K562 (cell line): ENCODE data around the gene PNCK. TPM values are rescaled to one million over a fixed set of nuclear protein-coding genes. Genes with fewer than 3 reads are reported as not detected.

ENCODE experiments used
- ATAC-seq: fragments of 200-7000 bp; cut with Tn5 transposase; 3 replicates; pipeline ENCODE4 v1.9.1; 2020; ENCODE audit warnings: moderate library complexity
- BruUV-seq: library from RNA; stranded (reverse); fragments of 400-500 nt; replicated peaks from 2 replicates; lab custom pipeline; 2021; lab: Mats Ljungman, UMichigan
- CTCF ChIA-PET: fragments of 300-600 bp; formaldehyde crosslinking; extraction: SDS; loops from one replicate; lab custom pipeline; 2021; ENCODE audit warnings: low intra/inter-chr PET ratio; lab: Yijun Ruan, JAX
- POLR2A ChIA-PET: fragments of 300-600, 350-650 bp; sonication (Branson Sonifier 250); formaldehyde crosslinking; extraction: SDS; loops from one replicate; lab custom pipeline; 2021; ENCODE audit warnings: antibody characterized with exemption, inconsistent platforms; lab: Yijun Ruan, JAX
- DNase-seq, 4 experiments: peaks; one replicate each; pipeline versions ENCODE4 v3.0.0 to v3.0.0-alpha.2; 2011 to 2018; ENCODE audit warnings: low spot score in 3 of 4, mixed read lengths in 3 of 4; ENCODE audit errors: extremely low read depth in 1 of 4
- FAIRE-seq: peaks from 2 replicates; lab custom pipeline; 2011; peaks lifted over from hg19 to GRCh38; lab: Jason Lieb, UNC
- H2AFZ ChIP-seq: 2 replicates; pipeline ENCODE4 v1.6.0; 2011; ENCODE audit warnings: low read depth, low read length, control low read depth, inconsistent platforms
- H3K27ac ChIP-seq: fragments of 200-600 bp; 3 replicates; pipeline ENCODE4 v1.8.0; 2011; ENCODE audit warnings: low read depth, mild to moderate bottlenecking, control low read depth, inconsistent platforms, low read length, moderate library complexity, mixed read lengths; ENCODE audit errors: extremely low read depth
- H3K27me3 ChIP-seq, 2 experiments: fragments of 300-600 bp in 1 of 2; 2 replicates in 1 of 2; 3 replicates in 1 of 2; pipeline versions ENCODE4 v1.6.0 to v1.8.0; 2011; ENCODE audit warnings: inconsistent platforms in 2 of 2, low read length in 2 of 2, mild to moderate bottlenecking in 1 of 2, mixed read lengths in 1 of 2, moderate library complexity in 1 of 2; ENCODE audit not compliant: control insufficient read depth in 2 of 2, insufficient read depth in 2 of 2
- H3K36me3 ChIP-seq: fragments of 300-600 bp; 3 replicates; pipeline ENCODE4 v1.8.0; 2011; ENCODE audit warnings: mild to moderate bottlenecking, low read length, inconsistent platforms; ENCODE audit not compliant: control insufficient read depth, insufficient read depth
- H3K4me1 ChIP-seq, 2 experiments: fragments of 200-600 bp in 1 of 2; replicated peaks in 1 of 2; 2 replicates in 1 of 2; 3 replicates in 1 of 2; pipeline versions ENCODE4 v1.5.1 to v1.8.0; 2011; ENCODE audit warnings: inconsistent platforms in 2 of 2, low read length in 2 of 2, mild to moderate bottlenecking in 1 of 2, mixed read lengths in 1 of 2, moderate library complexity in 1 of 2; ENCODE audit not compliant: control insufficient read depth in 2 of 2, insufficient read depth in 2 of 2
- H3K4me2 ChIP-seq: 2 replicates; pipeline ENCODE4 v1.6.1; 2011; ENCODE audit warnings: low read length, control low read depth, inconsistent platforms, mixed read lengths; ENCODE audit not compliant: insufficient read depth
- H3K4me3 ChIP-seq: fragments of 200-600 bp; sonication (generic), shearing (Covaris generic); 2 replicates; pipeline ENCODE4 v1.5.1; 2016; ENCODE audit warnings: control low read depth, inconsistent platforms
- H3K79me2 ChIP-seq: fragments of 200-600 bp; 3 replicates; pipeline ENCODE4 v1.8.0; 2011; ENCODE audit warnings: low read length, inconsistent platforms; ENCODE audit not compliant: control insufficient read depth, insufficient read depth
- H3K9ac ChIP-seq, 2 experiments: 2 replicates each; pipeline versions ENCODE4 v1.6.0 to v1.6.1; 2011; ENCODE audit warnings: low read depth in 2 of 2, low read length in 2 of 2, control low read depth in 1 of 2, inconsistent platforms in 1 of 2, mild to moderate bottlenecking in 1 of 2, mixed read lengths in 1 of 2; ENCODE audit not compliant: insufficient read depth in 1 of 2
- H3K9me1 ChIP-seq: one replicate; pipeline ENCODE4 v1.6.0; 2011; ENCODE audit warnings: inconsistent platforms, mild to moderate bottlenecking, low read length, moderate library complexity; ENCODE audit not compliant: control insufficient read depth, insufficient read depth
- H3K9me3 ChIP-seq: replicated peaks from 2 replicates; pipeline ENCODE4 v1.5.1; 2011; ENCODE audit warnings: low read depth, low read length, inconsistent platforms; ENCODE audit not compliant: control insufficient read depth, insufficient read depth
- H4K20me1 ChIP-seq: replicated peaks from 2 replicates; pipeline ENCODE4 v1.6.1; 2011; ENCODE audit warnings: low read length, inconsistent platforms, mixed read lengths; ENCODE audit not compliant: control insufficient read depth, insufficient read depth
- BRCA1 ChIP-seq, 2 experiments: fragments of 450-650 bp in 1 of 2; sonication (generic) in 1 of 2; formaldehyde crosslinking in 1 of 2; IDR thresholded peaks; 2 replicates each; pipeline versions ENCODE4 v1.5.0 to v1.6.1; 2017 to 2020; ENCODE audit warnings: mild to moderate bottlenecking in 1 of 2, missing genetic modification reagents in 1 of 2
- BRD4 ChIP-seq: fragments of 200-600 bp; sonication (generic); IDR thresholded peaks from 2 replicates; pipeline ENCODE4 v1.6.1; 2017; ENCODE audit warnings: inconsistent platforms
- MITF ChIP-seq: IDR thresholded peaks from 2 replicates; pipeline ENCODE4 v1.6.1; 2014; ENCODE audit warnings: antibody characterized with exemption
- MTA2 ChIP-seq: fragments of 450-650 bp; IDR thresholded peaks from 2 replicates; pipeline ENCODE4 v1.6.1; 2016; ENCODE audit warnings: low read depth
- MTA3 ChIP-seq: fragments of 450-650 bp; formaldehyde crosslinking; IDR thresholded peaks from 2 replicates; pipeline ENCODE4 v1.6.1; 2017; ENCODE audit warnings: mild to moderate bottlenecking, borderline replicate concordance
- NBN ChIP-seq: fragments of 450-650 bp; IDR thresholded peaks from 2 replicates; pipeline ENCODE4 v1.6.1; 2016; ENCODE audit warnings: low read depth, mild to moderate bottlenecking
- SMAD2 ChIP-seq: fragments of 150-350 bp; IDR thresholded peaks from 2 replicates; pipeline ENCODE4 v1.6.1; 2014; ENCODE audit warnings: low read depth, mild to moderate bottlenecking, low read length
- STAT5B ChIP-seq: fragments of 250-450 bp; sonication (Bioruptor Pico); IDR thresholded peaks from 2 replicates; pipeline ENCODE4 v1.8.0; 2021; ENCODE audit warnings: mild to moderate bottlenecking, inconsistent platforms
- TARDBP ChIP-seq: fragments of 450-650 bp; IDR thresholded peaks from 2 replicates; pipeline ENCODE4 v1.6.1; 2016
- THAP7 ChIP-seq: fragments of 250-450 bp; sonication (Bioruptor Pico); IDR thresholded peaks from 2 replicates; pipeline ENCODE4 v1.5.0; 2021
- TSC22D4 ChIP-seq: fragments of 450-650 bp; IDR thresholded peaks from 2 replicates; pipeline ENCODE4 v1.6.1; 2016; ENCODE audit warnings: missing genetic modification characterization, missing biosample characterization, control low read depth
- ZC3H8 ChIP-seq: fragments of 450-650 bp; IDR thresholded peaks from 2 replicates; pipeline ENCODE4 v1.6.1; 2017
- ZNF316 ChIP-seq: fragments of 450-650 bp; IDR thresholded peaks from 2 replicates; pipeline ENCODE4 v1.6.1; 2016
- ZSCAN29 ChIP-seq: fragments of 450-650 bp; IDR thresholded peaks from 2 replicates; pipeline ENCODE4 v1.6.1; 2017
- WGBS: fragments of 100-300 bp; shearing (Covaris generic); methylation state at CpG from one replicate; pipeline ENCODE4 v1.1.6; 2016; ENCODE audit warnings: low coverage, mixed read lengths; ENCODE audit not compliant: insufficient coverage; ENCODE audit errors: missing lambda C conversion rate; 5-methylcytosine and 5-hydroxymethylcytosine counted together
- in situ Hi-C: fragments of 300-500 bp; cut with MboI; formaldehyde crosslinking; loops from 4 replicates; pipeline ENCODE4 v1.15.0; 2018; ENCODE audit warnings: inconsistent platforms, mixed read lengths
- intact Hi-C: fragments of 100-400 bp; cut with micrococcal nuclease; formaldehyde crosslinking; loops from 2 replicates; pipeline ENCODE4 v1.14.2; 2022
- polyA plus RNA-seq, 8 experiments: library from polyadenylated mRNA; depleted of rRNA in 4 of 8; stranded (reverse) in 5 of 8; unstranded in 3 of 8; fragments of >200 nt; fragmentation: Nextera tagmentation in 2 of 8; fragmentation: Illumina TruSeq in 1 of 8; extraction: Ambion mirVana in 2 of 8; extraction: Trizol in 1 of 8; gene quantifications; 2 replicates each; pipeline versions ENCODE4 v1.2.1 to v1.2.3, GENCODE V29; 2011 to 2014; ENCODE audit warnings: inconsistent platforms in 1 of 8, missing spikeins in 1 of 8
- total RNA-seq, 7 experiments: library from RNA; depleted of rRNA in 6 of 7; stranded (reverse); fragments of >200 nt in 6 of 7; fragmentation: Illumina TruSeq in 2 of 7; extraction: Trizol in 2 of 7; gene quantifications; 2 replicates each; pipeline versions ENCODE4 v1.2.1 to v1.2.3, GENCODE V29; 2011 to 2021; ENCODE audit warnings: low replicate concordance in 1 of 7
- TF ChIP-seq, protein P1 (sequence below): sonication (generic); formaldehyde crosslinking; IDR thresholded peaks from 2 replicates; pipeline ENCODE4 v1.8.0; 2022; ENCODE audit warnings: mild to moderate bottlenecking, missing genetic modification reagents
- TF ChIP-seq, protein P2 (sequence below): sonication (generic); formaldehyde crosslinking; IDR thresholded peaks from 2 replicates; pipeline ENCODE4 v1.8.1; 2023; ENCODE audit warnings: mild to moderate bottlenecking, missing genetic modification reagents
- TF ChIP-seq, protein P3 (sequence below): sonication (generic); formaldehyde crosslinking; IDR thresholded peaks from 2 replicates; pipeline ENCODE4 v1.8.0; 2022; ENCODE audit warnings: mild to moderate bottlenecking, missing genetic modification reagents

The PNCK gene
- total and polyA plus RNA-seq, 9 of the 15 experiments (the other 6 are each of a cell fraction or from before 2014, with no cell fraction given) = 0.13 to 7.5 (median 1.2) TPM; not detected in 1

GRCh38 chrX:153665726-153666306 lies 7.8 kb downstream of the PNCK start:
- no peak for FAIRE-seq
- no peak for ATAC-seq
- Histone ChIP-seq H3K9me1 (peaks cover 4% of the 10 kb centered on the region), H3K9ac (no peak overlapping the region), H3K79me2 (no peaks in the 10 kb centered on the region), H3K9me3 (no peaks in the 10 kb centered on the region), H2AFZ (no peak overlapping the region), H3K4me2 (no peak overlapping the region), H3K27ac (no peak overlapping the region), H3K4me3 (no peak overlapping the region), H3K27me3 (peaks cover 2 to 18% of the 10 kb centered on the region in 2 experiments; a peak in 3 of 5 replicates), H4K20me1 (no peaks in the 10 kb centered on the region), H3K4me1 (peaks cover 3 to 32% of the 10 kb centered on the region in 2 experiments; a peak in 4 of 5 replicates), H3K36me3 (no peaks in the 10 kb centered on the region)
- POLR2A ChIA-PET = interaction anchor here (0.6 to 1.0 kb wide), 3 partner anchors 9 to 209 kb away, joined by 3 read pairs; no protein-coding TSS in a partner anchor
- in situ Hi-C loops = loop anchor here (5.0 to 10.0 kb wide), 3 partner anchors 54 to 721 kb away; no protein-coding TSS in a partner anchor
- no TSS peak for BruUV-seq
- 0% methylated on average over 9 of the region's 9 CpGs for WGBS
- CTCF ChIA-PET = interaction anchor here (0.6 kb wide), 2 partner anchors 11 to 92 kb away, joined by 3 to 4 read pairs; no protein-coding TSS in a partner anchor
- DNase-seq = no peak
- intact Hi-C loops = loop anchor here (5.0 to 10.0 kb wide), 3 partner anchors 109 to 711 kb away; no protein-coding TSS in a partner anchor
- TF ChIP-seq, protein P1, sequence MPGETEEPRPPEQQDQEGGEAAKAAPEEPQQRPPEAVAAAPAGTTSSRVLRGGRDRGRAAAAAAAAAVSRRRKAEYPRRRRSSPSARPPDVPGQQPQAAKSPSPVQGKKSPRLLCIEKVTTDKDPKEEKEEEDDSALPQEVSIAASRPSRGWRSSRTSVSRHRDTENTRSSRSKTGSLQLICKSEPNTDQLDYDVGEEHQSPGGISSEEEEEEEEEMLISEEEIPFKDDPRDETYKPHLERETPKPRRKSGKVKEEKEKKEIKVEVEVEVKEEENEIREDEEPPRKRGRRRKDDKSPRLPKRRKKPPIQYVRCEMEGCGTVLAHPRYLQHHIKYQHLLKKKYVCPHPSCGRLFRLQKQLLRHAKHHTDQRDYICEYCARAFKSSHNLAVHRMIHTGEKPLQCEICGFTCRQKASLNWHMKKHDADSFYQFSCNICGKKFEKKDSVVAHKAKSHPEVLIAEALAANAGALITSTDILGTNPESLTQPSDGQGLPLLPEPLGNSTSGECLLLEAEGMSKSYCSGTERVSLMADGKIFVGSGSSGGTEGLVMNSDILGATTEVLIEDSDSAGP (CRISPR knock-in tag) = no peak
- no peak for TF ChIP-seq ZSCAN29
- no peak for TF ChIP-seq TSC22D4
- no peak for TF ChIP-seq BRD4
- TF ChIP-seq NBN = no peak
- TF ChIP-seq BRCA1 (IDR thresholded peaks at IDR 0.05) = no peak
- TF ChIP-seq BRCA1 (CRISPR knock-in tag; IDR thresholded peaks at IDR 0.05) = no peak
- TF ChIP-seq SMAD2 = no peak
- TF ChIP-seq, protein P2, sequence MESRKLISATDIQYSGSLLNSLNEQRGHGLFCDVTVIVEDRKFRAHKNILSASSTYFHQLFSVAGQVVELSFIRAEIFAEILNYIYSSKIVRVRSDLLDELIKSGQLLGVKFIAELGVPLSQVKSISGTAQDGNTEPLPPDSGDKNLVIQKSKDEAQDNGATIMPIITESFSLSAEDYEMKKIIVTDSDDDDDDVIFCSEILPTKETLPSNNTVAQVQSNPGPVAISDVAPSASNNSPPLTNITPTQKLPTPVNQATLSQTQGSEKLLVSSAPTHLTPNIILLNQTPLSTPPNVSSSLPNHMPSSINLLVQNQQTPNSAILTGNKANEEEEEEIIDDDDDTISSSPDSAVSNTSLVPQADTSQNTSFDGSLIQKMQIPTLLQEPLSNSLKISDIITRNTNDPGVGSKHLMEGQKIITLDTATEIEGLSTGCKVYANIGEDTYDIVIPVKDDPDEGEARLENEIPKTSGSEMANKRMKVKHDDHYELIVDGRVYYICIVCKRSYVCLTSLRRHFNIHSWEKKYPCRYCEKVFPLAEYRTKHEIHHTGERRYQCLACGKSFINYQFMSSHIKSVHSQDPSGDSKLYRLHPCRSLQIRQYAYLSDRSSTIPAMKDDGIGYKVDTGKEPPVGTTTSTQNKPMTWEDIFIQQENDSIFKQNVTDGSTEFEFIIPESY (CRISPR knock-in tag) = no peak
- TF ChIP-seq TARDBP = no peak
- TF ChIP-seq MTA3 = no peak
- TF ChIP-seq, protein P3, sequence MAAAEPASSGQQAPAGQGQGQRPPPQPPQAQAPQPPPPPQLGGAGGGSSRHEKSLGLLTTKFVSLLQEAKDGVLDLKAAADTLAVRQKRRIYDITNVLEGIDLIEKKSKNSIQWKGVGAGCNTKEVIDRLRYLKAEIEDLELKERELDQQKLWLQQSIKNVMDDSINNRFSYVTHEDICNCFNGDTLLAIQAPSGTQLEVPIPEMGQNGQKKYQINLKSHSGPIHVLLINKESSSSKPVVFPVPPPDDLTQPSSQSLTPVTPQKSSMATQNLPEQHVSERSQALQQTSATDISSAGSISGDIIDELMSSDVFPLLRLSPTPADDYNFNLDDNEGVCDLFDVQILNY = no peak
- TF ChIP-seq STAT5B (CRISPR knock-in tag) = no peak
- no peak for TF ChIP-seq MITF
- no peak for TF ChIP-seq THAP7 (CRISPR knock-in tag)
- TF ChIP-seq ZNF316 = no peak
- no peak for TF ChIP-seq MTA2
- TF ChIP-seq ZC3H8 = no peak
